Right lung (tissue), 5 donors: ENCODE data around the gene DYNLL1. TPM values are rescaled to one million over a fixed set of nuclear protein-coding genes. Genes with fewer than 3 reads are reported as not detected.
"Not testable (repeated sequence)": the region's sequence is repeated elsewhere in the genome, so short reads cannot be mapped to it uniquely, and the experiment has no call there.

Experiments used
- DNase-seq, 2 donors: peaks; one replicate each; pipeline ENCODE4 v3.0.0-alpha.2; 2013
- polyA plus RNA-seq, 5 donors: library from polyadenylated mRNA; unstranded; fragments of 120-200 nt; gene quantifications; one replicate each; pipeline versions ENCODE4 v1.2.1 to v1.2.3, GENCODE V29; 2013; ENCODE audit warnings: inconsistent platforms in 1 of 5, low replicate concordance in 1 of 5; ENCODE audit not compliant: insufficient read length in 5 of 5, insufficient read depth in 1 of 5

The DYNLL1 gene
- polyA plus RNA-seq, 5 donors: 344 to 461 (median 400) TPM

DNA sequence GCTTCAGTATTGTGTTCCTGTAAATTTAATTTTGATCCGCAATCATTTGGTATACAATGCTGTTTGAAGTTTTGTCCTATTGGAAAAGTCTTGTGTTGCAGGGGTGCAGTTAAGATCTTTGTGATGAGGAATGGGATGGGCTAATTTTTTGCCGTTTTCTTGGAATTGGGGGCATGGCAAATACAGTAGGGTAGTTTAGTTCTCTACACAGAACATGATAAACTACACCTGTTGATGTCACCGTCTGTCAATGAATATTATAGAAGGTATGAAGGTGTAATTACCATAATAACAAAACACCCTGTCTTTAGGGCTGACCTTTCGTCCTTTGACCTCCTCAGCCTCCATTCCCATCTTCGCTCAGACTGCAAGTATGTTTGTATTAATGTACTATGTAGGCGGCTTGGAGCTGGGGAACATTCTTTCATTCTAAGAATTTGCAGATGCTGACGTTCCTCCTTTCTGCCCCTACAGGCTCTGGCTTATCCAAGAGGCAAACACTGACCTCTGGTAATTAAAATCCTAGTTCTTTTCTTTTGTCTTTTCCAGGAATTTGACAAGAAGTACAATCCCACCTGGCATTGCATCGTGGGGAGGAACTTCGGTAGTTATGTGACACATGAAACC, 1.7 kb downstream of the DYNLL1 start:
- no peak for DNase-seq

DNA sequence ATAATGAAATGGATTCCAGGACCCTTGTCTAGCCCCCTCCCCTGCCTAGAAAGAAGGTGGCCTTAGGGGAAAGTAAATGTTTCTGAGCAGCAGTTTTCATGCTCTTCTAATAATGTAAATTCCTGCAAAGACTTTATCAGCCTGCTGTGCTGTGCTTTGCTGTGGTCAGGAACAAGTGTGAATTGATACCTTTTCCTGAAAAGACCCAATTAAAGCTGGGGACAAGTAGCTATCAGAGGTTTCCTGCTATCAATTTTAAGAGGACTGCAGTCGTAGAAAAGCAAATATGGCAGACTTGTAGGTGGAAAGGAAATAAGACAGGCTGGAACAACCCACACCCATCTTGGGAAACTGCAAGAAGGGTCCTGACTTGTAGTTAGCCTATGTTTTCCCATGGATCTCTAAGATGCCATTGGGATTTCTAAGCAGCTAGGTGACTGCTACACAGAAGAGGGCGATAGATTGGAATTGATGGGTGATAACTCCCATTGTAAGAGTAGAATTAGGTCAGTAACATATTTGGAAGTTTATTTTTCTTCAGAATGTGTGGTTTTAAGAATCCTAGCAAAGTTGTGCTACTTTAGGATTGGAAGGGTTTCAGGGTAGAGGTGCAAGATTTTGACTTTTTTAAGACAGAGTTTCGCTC, 3.1 kb downstream of the DYNLL1 start:
- DNase-seq: no peak

DNA sequence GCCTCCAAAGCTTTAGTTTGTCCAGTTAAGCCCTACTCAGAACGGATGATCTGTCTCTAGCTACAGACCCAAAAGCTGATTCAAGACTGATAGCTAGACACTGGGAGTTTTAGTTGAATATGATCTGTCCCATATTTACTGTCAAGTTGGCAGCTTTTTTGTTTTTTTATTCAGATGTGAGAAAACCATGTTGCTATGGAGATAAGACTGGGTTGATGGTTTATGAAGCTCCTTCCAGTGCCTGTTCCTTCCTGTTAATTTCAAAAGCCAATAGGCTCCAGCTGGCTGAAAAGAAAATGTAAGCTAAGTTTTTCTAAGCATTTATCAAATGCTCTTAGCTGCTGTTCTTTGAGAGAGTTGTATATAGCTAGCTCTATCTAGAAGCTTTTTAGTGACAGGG, 4.7 kb downstream of the DYNLL1 start:
- DNase-seq: peak in 1 of 2 donors; percentile 12

DNA sequence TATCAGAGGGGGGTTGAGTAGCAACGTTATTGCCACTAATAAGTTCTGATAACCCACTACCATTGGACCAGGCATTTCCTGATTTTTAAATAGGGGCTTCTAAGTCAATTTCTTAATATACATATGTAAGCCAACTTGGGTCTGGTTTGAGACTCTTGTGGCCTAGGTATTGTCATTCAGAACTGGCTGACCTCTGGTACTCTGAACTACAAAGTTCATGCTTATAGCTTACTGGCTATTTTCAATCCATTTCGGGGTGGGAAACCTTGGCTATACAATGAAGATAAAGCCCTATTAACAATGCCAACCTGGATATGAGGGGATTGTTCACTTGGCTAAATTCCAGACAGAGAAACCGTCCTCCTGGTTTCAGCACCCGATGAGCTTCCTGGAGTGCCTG, 8.7 kb downstream of the DYNLL1 start:
- DNase-seq: no peak

DNA sequence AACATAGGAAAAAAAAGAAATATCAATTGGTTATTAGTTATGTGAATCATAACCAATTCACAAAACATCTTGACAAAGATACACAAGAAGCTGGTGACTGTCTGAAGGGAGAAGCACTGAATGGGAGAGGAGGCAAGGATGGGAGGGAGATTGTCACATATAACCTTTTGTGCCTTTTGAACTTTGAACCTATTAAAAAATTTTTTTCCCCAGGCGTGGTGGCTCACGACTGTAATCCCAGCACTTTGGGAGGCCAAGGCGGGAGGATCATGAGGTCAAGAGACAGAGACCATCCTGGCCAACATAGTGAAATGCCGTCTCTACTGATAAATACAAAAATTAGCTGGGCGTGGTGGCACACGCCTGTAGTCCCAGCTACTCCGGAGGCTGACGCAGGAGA, 12.6 kb downstream of the DYNLL1 start:
- DNase-seq: no peak

DNA sequence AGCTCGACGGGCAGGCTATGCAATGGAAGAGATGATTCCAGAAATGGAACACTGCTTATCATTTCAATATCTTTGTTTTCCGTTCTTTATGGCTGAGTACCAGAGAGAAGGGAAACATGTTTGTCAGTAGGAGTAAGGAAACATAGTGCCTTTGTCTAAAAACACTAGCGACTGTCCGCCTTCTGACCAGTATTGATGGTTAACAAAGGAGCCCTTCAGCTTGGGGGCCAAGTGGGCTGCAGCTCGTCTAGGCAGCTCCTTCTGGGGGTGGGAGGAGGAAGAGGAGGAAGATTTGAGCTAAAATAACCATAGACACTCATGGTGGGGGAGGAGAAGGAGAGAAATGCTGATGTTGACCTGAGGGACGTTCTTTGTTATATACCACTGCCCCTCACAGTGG, 18.1 kb downstream of the DYNLL1 start:
- no peak for DNase-seq

DNA sequence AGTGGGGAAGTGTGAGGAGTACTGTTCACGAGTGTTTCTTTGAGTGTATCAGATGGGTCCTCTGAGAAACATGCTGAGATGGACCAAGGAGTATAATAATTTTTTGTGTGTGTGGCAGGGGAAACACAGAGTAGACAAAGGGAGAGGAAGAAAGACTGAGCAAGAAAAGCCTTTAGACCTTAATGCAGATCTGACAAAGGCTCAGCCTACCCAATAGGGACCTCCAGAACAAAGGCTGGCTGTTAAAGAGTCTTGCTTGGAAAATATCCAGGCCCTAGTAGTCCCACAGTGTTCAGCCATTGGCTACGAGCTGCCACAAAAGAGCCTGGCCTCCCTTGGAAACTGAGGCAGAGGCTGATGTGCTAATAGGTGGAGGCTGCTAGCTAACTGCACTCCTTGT, 19.6 kb downstream of the DYNLL1 start:
- no peak for DNase-seq

DNA sequence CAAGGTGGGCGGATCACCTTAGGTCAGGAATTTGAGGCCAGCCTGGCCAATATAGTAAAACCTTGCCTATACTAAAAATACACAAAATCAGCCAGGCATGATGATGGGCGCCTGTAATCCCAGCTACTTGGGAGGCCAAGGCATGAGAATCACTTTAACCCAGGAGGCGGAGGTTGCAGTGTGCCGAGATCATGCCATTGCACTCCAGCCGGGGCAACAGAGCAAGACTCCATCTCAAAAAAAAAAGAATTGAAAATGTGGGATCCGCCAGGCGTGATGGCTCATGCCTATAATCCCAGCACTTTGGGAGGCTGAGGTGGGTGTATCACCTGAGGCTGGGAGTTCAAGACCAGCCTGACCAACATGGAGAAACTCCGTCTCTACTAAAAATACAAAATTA, 23.4 kb downstream of the DYNLL1 start:
- not testable (repeated sequence) for DNase-seq

DNA sequence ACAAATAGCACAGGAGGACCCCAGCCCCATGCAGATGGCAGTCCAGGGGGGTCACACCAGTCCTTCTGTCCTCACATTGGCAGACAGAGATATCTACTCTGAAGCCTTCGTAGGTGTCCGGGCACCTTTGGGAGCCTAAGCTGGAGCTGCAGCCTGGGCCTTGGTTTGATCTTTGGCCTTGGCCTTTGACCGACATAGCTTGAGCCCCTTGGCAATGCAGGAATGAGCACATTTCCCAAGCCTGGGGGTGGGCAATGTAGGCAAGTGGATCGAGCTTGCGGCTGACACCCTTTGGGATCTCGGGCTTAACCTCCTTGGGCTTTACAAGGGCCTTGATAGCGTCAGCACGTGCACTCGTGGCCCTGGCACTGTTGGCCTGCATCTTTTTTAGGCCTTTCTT, 26.7 kb downstream of the DYNLL1 start:
- no peak for DNase-seq

DNA sequence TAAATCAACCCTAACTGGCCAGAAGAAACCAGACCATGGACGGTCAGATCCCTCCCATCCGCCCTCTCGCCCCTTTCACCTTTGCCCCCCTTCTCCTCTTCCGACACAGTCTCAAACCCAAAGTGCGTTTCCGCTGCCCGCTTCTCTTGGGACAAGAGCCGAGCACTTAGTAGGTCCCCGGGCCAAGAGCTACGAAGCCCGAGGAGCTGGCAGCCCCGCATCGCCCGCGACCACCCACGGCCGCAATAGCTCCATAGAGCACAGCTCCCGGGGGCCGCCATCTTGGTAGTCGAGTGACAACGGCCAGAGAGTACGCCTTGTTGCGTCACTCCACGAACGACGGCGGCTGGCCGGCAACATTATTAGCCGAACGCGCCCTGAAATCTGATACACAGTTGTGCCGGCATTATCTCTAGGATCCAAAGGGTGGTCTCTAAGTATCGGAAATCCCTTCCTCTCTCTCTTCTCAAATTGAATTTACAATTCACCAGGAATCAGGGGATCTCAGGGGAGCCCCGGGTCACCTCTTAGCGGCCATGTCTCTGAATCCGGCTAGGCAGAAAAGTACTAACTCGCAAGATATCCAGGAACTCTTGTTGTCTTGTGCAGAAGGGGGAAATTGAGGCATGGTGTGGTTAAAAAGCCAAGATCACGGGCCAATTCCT, 33.1 kb downstream of the DYNLL1 start, which contains the start of gene COQ5:
Gene COQ5, minus strand, starts transcription at position 298 of the 665 bp plus-strand sequence. Its CDS starts 17 bp downstream, at position 281.
- peak; percentile 90 to 92 for DNase-seq

DNA sequence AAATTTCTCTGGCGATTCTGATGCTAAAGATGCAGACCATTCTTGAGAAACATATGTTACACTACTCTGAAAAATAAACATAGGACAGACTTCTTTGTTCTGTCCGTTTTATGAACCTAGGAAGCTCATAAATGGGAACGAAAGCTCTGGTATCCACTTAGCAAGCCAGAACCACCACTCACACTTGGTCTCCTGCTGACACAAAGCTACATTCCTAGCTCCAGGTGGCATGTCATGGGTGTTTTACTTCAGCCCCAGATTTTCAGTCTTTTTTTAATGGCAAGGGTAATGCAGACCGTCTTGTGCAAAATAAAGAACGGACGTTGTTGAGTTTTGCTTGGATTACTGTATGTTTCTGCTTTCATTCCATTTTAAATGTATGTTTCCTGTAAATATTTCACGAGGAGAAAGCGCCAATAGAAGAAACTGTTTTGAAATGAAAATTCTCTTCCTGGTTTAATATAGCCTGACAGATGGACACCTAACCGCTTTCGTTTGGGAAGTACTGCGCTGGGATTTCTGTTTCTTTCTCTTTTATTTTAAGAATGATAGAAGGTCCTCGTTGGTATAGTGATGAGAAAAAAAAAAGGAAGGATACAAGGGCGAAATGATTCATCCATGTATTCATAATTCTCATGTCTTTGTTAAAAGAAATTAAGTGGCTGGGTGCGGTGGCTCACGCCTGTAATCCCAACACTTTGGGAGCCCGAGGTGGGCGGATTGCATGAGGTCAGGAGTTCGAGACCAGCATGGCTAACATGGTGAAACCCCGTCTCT, 33.9 kb downstream of the DYNLL1 start:
- DNase-seq: peak in 1 of 2 donors; percentile 28

DNA sequence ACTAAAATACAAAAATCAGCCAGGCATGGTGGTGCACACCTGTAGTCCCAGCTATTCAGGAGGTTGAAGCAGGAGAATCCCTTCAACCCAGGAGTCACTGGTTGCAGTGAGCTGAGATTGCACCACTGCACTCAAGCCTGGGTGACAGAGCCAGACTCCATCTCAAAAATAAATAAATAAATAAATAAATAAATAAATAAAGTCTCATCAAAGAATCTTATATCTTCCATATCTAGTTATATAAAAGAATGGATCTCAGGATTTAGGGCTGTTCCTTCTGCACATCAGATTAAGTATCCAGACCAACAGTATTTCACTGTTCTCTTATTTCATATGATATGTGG, 34.5 kb downstream of the DYNLL1 start:
- DNase-seq: not testable (repeated sequence)

DNA sequence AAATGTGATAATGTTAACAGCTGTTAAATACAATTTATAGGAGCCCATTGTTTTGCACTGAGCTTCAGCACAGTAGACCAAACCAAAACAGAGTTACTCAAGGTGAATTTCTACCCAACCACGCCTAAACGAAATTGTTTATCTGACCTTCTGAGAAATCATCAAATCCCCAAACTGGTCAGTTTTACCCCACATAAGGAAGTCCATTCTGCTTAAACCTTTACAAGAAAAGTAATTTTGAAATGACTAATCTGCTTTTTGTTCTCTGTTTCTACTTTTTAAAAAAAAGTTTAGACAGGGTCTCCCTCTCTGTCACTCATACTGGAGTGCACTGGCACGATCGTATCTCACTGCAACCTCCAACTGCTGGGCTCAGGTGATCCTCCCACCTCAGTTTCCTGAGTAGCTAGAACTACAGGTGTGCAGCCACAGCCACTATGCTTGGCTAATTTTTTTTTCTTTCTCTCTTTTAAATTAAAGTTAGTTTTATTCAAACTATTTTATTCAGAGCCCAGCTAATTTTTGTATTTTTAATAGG, 36.9 kb downstream of the DYNLL1 start:
- no peak for DNase-seq

DNA sequence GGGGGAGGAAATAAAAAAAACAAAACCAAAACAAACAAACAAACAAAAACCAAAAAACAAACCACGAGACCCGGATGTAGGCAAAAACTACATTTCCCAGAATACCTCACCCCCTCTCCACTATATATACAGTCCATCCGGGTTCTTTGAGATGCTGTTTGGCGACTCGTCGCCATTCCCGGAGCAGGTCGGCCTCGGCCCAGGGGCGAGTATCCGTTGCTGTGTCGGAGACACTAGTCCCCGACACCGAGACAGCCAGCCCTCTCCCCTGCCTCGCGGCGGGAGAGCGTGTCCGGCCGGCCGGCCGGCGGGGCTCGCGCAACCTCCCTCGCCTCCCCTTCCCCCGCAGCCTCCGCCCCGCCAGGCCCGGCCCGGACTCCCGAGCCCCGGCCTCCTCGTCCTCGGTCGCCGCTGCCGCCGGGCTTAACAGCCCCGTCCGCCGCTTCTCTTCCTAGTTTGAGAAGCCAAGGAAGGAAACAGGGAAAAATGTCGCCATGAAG, 38.3 kb downstream of the DYNLL1 start, which contains the start of gene RNF10:
Gene RNF10, plus strand, starts transcription at position 154 of the 500 bp plus-strand sequence. CDS start 456 bp downstream, outside the sequence.
- DNase-seq: peak; percentile 88 to 89

DNA sequence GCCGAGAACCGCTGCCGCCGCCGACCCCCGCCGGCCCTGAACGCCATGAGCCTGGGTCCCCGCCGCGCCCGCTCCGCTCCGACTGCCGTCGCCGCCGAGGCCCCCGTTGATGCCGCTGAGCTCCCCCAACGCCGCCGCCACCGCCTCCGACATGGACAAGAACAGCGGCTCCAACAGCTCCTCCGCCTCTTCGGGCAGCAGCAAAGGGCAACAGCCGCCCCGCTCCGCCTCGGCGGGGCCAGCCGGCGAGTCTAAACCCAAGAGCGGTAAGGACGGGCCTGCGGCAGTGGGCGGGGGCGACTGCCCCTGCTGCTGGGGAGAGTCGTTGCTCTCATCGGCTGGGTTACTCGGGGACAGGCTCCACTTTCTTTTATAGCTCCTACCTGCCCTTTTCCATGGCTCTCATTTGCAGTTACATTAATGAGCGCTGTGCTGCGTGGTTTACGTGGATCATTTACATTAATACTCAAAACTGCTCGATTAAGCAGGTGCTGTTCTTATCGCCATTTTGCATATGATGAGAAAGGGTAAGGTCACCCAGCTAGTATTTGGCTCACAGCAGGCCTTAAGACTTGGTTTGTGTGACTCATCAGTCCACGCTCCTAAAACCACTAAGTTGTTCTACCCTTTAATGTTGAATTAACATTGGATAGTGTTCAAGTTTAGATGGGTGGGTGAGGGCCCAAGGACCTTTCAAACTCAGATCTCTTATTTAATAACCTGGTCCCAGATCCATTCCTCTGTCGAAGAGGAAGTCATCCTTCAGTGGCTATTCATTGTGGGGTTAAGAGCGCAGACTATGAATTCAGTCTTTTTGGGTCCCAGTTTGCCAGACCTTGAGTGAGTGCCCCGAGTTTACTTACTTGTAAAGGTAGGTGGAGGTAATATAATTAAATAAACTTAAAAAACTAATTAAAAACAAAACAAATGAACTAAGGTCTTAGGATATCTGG, 39.1 kb downstream of the DYNLL1 start:
- peak in 1 of 2 donors; percentile 34 for DNase-seq

DNA sequence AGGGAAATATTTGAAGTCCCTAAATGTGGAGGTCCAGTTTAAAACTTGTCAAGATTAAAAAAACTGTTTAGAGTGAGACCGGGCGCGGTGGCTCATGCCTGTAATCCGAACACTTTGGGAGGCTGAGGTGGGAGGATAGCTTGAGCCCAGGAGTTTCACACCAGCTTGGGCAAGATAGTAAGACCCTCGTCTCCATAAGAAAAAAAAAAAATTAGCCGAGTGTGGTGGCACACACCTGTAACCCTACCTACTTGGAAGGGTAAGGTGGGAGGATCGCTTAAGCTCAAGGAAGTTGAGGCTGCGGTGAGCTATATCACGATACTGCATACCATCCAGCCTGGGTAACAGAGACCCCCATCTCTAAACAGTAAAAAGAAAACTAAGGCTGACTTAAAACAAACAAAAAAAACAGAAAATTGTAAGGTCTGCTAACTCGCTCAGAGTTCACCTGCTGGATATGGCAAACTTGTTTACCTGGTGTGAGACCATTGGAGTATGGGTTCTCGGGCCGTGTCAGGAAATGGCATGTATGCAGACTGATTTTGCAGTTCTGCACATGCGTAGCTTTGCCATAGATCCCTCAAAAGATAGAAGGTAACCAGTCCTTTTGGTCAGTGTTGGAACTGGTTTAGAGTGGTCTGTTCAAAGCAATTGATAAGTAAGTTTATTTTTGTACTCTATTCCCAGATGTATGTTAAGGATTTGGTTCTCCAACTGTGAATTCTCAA, 40.3 kb downstream of the DYNLL1 start:
- no peak for DNase-seq

DNA sequence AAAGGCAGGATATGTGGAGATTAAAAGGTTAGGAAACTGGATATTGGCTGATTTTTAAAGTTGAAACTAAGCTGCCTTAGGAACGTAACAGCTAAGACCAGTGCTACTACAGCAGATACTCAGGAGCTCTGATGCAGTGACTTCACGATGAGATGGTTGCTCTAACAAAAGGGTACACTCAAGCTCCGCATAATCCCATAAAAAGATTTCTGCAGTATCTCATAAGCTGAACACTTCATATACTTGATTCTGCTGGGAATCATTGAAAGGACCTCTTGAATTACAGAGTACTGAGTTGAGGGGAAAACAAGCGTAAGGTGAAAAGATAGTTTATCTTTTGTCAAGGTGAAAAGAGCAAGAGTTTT, 41.9 kb downstream of the DYNLL1 start:
- DNase-seq: no peak

DNA sequence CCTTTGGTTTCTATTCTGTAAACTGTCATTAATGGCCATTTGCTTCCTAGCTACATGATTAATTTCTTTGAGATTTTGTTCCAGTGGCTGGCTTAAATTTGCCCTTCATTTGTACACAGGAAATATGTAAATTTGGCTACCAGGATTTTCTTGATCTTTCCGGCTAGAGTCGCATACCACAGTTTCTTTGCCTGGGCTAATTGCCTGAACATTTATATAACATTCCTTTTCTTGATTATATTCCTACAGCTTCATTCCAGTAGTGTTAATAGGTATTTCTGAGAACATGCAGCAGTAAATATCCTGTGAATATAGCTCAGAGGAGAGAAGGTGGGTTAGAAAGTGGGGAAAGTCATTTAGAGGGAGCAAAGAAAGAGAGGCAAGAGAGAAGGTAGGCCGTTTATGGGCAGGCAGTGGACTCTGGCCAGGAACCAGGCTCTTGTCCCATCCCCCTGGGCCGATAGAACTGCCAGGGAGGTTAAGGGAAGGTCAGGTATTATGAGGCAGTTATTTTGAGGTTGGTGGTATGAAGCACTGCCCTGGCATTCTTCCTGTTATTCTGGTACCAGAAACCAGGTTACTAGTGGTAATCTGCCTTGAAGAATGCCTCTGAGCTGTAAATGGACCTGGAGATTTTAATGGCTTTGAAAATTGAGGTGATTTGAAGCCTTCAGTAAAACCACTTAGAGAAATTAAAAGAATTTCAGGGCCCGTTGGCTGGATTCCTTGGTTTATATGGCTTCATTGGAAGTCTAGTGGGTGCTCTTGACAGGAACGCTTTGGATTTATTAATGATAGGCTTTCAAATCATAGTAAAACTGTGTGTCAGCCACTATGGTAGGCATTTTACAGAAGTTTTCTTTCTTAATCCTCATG, 42.6 kb downstream of the DYNLL1 start:
- no peak for DNase-seq

DNA sequence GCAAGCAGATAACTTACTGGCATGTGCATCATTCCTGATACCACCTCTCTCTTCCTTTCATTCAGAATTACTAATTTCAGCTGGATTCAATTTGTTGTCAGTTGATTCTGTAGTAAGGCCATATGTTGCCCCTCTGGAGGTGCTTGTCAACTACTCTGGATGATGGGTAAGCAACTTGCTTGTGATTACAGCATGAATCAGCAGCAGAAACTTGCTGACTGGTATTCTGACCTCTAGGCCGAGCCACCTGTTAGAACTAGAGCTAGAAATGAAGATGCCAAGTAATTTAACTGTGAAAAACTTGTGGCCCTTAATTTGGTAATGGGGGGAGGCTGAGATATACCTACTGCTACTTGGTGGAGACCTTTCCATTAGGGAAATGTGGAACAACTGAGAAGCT, 43.4 kb downstream of the DYNLL1 start:
- DNase-seq: no peak
